ENCODE data around the gene ETV7. TPM values are rescaled to one million over a fixed set of nuclear protein-coding genes. Genes with fewer than 3 reads are reported as not detected.

Gene ETV7
- not detected for total RNA-seq (ENCODE audit: unreplicated experiment)
- long read RNA-seq = 0 reads

GRCh38 chr6:36387440-36388303, at the start of gene ETV7:
Gene ETV7 (minus strand): TSS chr6:36387669. CDS start chr6:36387541, 128 bp downstream.
- Mint-ChIP-seq H3K36me3 (ENCODE audit: unreplicated experiment) (peaks cover 6% of the 10 kb centered on the region), H3K4me1 (ENCODE audit: low read depth, unreplicated experiment) (peaks cover 4% of the 10 kb centered on the region), H3K9me3 (ENCODE audit: unreplicated experiment) (peaks cover 7% of the 10 kb centered on the region), H3K27me3 (ENCODE audit: unreplicated experiment) (peaks cover 23% of the 10 kb centered on the region), H3K27ac (ENCODE audit: unreplicated experiment) (no peak within 1 kb of the TSS), H3K4me3 (ENCODE audit: unreplicated experiment) (peak within 1 kb of the TSS; percentile 94)
- DNase-seq = no peak
- no peak for TF ChIP-seq CTCF (IDR thresholded peaks at IDR 0.05; ENCODE audit: partially characterized antibody, unreplicated experiment)

GRCh38 chr6:36436466-36436865, 49.0 kb upstream of the ETV7 start:
- no peak overlapping the region for H3K27ac Mint-ChIP-seq (ENCODE audit: unreplicated experiment)
- H3K36me3 Mint-ChIP-seq (ENCODE audit: unreplicated experiment) = no peaks in the 10 kb centered on the region
- no peak for TF ChIP-seq CTCF (IDR thresholded peaks at IDR 0.05; ENCODE audit: partially characterized antibody, unreplicated experiment)
- H3K4me1 Mint-ChIP-seq (ENCODE audit: low read depth, unreplicated experiment) = peaks cover 3% of the 10 kb centered on the region
- no peak overlapping the region for H3K4me3 Mint-ChIP-seq (ENCODE audit: unreplicated experiment)
- DNase-seq = no peak
- no peaks in the 10 kb centered on the region for H3K27me3 Mint-ChIP-seq (ENCODE audit: unreplicated experiment)
- no peaks in the 10 kb centered on the region for H3K9me3 Mint-ChIP-seq (ENCODE audit: unreplicated experiment)

GRCh38 chr6:36432151-36432671, 44.7 kb upstream of the ETV7 start:
- no peak for DNase-seq
- TF ChIP-seq CTCF (IDR thresholded peaks at IDR 0.05; ENCODE audit: partially characterized antibody, unreplicated experiment) = no peak
- Mint-ChIP-seq H3K36me3 (ENCODE audit: unreplicated experiment) (no peaks in the 10 kb centered on the region), H3K4me3 (ENCODE audit: unreplicated experiment) (no peak overlapping the region), H3K27me3 (ENCODE audit: unreplicated experiment) (no peaks in the 10 kb centered on the region), H3K27ac (ENCODE audit: unreplicated experiment) (no peak overlapping the region), H3K4me1 (ENCODE audit: low read depth, unreplicated experiment) (peaks cover 3% of the 10 kb centered on the region), H3K9me3 (ENCODE audit: unreplicated experiment) (no peaks in the 10 kb centered on the region)

GRCh38 chr6:36431197-36431596, 43.7 kb upstream of the ETV7 start:
- H3K9me3 Mint-ChIP-seq (ENCODE audit: unreplicated experiment) = no peaks in the 10 kb centered on the region
- H3K4me1 Mint-ChIP-seq (ENCODE audit: low read depth, unreplicated experiment) = peaks cover 3% of the 10 kb centered on the region
- no peaks in the 10 kb centered on the region for H3K36me3 Mint-ChIP-seq (ENCODE audit: unreplicated experiment)
- H3K27ac Mint-ChIP-seq (ENCODE audit: unreplicated experiment) = no peak overlapping the region
- no peaks in the 10 kb centered on the region for H3K27me3 Mint-ChIP-seq (ENCODE audit: unreplicated experiment)
- H3K4me3 Mint-ChIP-seq (ENCODE audit: unreplicated experiment) = no peak overlapping the region
- TF ChIP-seq CTCF (IDR thresholded peaks at IDR 0.05; ENCODE audit: partially characterized antibody, unreplicated experiment) = no peak
- no peak for DNase-seq

- H3K27ac Mint-ChIP-seq (ENCODE audit: unreplicated experiment) = no peak overlapping the region
- H3K4me1 Mint-ChIP-seq (ENCODE audit: low read depth, unreplicated experiment) = peaks cover 3% of the 10 kb centered on the region
- no peaks in the 10 kb centered on the region for H3K36me3 Mint-ChIP-seq (ENCODE audit: unreplicated experiment)
- no peak for DNase-seq
- H3K4me3 Mint-ChIP-seq (ENCODE audit: unreplicated experiment) = no peak overlapping the region
- no peak for TF ChIP-seq CTCF (IDR thresholded peaks at IDR 0.05; ENCODE audit: partially characterized antibody, unreplicated experiment)
- no peaks in the 10 kb centered on the region for H3K9me3 Mint-ChIP-seq (ENCODE audit: unreplicated experiment)
- H3K27me3 Mint-ChIP-seq (ENCODE audit: unreplicated experiment) = no peaks in the 10 kb centered on the region
Measured at GRCh38 chr6:36430351-36430750, 42.9 kb upstream of the ETV7 start.

Measured in glutamatergic neuron (in vitro differentiated cells).